NCI-H2227 treated with DMSO at 0.1 percent for 48 hours (cell line): ENCODE measurements around the gene BCL11A.
A peak's percentile ranks its signal among the peaks of the same experiment; 100 is the strongest.

Experiments used
- DNase-seq: peaks from one replicate; lab custom pipeline; 2025; lab: John Stamatoyannopoulos, UW

The BCL11A gene

GRCh38 chr2:60485055-60485454, 68.4 kb downstream of the BCL11A start:
- DNase-seq: no peak

DNA sequence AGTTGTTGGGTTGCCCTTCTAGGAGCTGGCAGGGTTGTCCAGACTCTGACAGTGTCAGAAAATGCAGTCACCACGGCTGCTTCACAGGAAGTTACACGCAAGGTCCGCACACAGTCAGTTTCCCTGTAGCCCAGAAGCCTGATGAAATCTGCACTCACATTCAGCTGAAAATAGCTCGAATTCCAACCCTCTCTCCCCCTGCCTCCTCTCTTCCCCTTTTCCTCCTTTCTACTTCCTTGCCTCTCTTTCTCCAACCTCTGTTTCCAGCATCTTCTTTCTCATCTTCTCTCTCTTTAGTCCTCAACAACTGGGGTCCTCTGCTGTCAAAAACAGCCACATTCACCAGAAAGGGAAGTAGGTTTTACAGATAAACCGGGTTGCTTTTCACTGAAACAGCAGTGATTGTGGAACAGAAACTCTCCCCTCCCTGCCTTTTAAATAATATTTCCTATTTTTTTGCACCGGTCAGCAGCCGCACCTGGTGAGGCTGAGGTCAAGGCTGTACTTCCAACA, 69.3 kb downstream of the BCL11A start:
- DNase-seq: no peak

DNA sequence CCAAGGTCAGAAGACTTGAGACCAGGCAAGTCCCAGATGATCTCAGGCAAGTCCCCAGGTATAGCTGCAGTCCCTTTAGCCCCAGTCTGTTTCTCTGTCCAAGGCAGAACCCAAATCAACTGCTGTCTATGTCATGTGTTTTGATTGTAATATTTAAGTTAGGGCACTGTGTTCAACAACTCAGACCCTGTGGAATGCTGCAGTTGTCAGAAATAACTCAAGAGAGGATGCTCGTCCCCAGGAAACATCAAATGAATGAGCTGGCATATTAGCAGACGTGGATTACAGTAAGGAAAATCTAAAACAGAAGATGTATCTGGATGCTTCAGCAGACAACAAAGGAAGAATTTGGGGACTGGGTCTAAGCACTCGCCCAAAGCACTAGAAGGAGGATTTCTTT, 70.1 kb downstream of the BCL11A start:
- DNase-seq: no peak

- no peak for DNase-seq
Measured at GRCh38 chr2:60482222-60482621, 71.2 kb downstream of the BCL11A start.

- no peak for DNase-seq
Measured at GRCh38 chr2:60481257-60481656, 72.2 kb downstream of the BCL11A start.

GRCh38 chr2:60480089-60480773, 73.2 kb downstream of the BCL11A start:
- DNase-seq: no peak

GRCh38 chr2:60479226-60480088, 74.0 kb downstream of the BCL11A start:
- DNase-seq: no peak

DNA sequence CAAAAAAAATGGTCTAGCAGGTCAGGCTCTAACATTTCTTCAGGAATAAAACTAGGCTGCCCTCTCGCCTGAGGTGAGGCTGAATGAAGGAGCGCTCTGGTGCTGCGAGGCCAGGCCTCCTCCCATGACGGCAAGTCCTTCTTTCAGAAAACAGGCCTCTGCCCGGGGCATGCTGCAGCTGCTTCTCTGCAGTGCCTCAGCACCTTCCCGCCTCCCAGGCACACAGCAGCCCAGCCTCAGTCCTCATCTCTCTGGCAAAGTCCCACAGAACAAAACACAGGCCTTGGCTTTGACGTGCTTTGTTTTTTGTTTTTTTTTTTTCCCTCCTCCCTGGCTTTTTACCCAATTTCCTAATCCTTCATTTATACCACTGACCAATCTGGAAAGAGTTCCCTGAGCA, 74.8 kb downstream of the BCL11A start:
- DNase-seq: no peak

- DNase-seq: no peak
Measured at GRCh38 chr2:60476206-60476954, 77.1 kb downstream of the BCL11A start.

DNA sequence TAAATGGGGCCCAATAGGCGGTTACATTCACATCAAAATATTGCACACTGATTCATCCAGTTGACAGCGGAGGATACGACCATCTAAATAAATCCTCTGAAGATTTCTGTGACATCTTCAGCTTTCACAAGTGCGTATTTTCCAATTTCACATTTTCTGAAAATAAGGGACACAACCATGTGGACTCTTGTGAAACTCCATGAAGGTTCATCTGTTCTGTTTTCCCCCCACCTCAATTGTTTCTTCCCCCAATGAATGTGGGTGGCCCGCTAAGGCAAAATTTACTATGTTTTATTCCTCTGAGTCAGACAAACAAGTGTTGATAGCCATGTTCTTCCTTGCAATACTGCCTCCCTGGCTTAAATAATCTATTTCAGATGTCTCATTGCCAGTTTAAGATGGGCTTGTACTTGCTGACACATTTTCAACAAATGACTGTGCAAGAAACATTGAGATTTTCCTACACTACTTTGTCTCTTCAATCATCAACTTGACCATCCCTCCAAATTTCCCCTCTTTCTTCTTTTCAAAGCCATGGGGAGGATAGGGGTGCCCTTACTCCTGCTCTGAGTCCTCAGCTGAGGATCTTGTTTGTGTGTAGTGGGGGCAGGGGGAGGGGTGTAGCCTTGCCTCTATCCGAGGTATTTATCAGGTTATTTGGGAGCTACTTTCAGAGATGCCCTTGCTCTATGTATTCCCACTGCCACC, 78.2 kb downstream of the BCL11A start:
- DNase-seq: no peak

- DNase-seq: no peak
Measured at GRCh38 chr2:60474301-60474700, 79.2 kb downstream of the BCL11A start.

DNA sequence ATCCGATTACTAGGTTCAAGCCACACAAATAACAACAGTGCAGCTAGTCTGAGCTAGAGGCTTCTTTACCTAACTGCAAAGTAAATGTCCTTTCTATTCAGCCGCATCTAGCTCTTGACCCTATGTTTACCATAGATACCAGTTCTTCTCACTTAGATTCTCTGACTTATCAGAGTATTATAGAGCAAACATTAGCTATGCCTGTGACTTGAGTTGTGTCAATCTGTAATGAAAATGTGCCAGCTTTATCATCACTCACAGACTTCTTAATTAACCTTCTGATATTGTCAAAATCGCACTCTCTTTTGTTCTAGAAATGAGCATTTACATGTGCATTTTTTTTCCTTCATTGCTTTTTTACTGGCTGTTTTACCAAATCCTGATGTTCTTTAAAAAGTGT, 79.9 kb downstream of the BCL11A start:
- DNase-seq: no peak

DNA sequence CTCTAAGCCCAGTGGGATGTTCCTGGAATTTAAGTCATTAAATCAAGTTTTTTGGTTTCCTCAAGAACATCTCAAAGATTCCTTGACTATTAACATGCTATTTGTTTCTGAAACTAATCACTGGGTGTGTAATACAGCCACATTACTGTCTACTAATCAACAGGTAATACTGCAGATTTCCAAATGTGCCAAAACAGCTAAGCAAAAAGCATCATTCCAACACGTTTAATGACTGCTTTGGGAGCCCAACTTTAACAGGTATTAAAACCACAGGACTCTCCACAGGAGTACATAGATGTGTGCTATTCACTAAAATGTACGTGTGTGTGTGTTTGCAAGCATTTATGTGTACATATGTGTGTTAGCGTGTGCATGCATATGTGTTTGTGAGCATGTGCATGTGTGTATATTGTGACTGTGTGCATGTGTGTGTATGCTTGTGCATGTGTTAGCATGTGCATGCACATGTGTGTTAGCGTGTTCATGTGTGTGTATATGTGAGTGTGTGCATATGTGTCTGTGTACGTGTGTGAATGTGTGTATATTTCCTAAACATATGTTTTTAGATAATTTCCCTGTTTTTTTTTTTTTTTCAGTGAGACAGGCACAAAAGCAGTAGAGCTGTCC, 80.7 kb downstream of the BCL11A start:
- no peak for DNase-seq

DNA sequence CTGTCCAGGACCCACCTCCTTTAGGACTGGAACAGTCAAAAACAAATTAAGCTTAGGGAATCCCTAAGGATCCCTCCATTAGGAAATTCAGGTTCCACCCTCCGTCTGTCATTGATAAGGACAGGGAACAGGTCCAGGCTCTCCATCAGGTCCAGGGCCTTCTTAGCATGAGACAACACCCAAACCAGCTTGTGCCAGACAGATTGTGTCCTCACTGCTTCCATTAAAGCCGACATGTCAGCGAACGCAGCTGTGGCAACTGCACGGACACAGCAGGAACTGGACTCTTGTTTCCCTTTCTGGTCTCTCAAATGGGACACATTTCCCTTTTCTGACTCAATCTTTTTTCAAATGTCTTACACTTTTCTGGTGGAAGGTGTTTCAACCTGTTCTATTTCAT, 81.4 kb downstream of the BCL11A start:
- DNase-seq: no peak

GRCh38 chr2:60470340-60470739, 83.1 kb downstream of the BCL11A start:
- DNase-seq: no peak

- no peak for DNase-seq
Measured at GRCh38 chr2:60469536-60470317, 83.7 kb downstream of the BCL11A start.

GRCh38 chr2:60468382-60469085, 84.9 kb downstream of the BCL11A start:
- DNase-seq: no peak

DNA sequence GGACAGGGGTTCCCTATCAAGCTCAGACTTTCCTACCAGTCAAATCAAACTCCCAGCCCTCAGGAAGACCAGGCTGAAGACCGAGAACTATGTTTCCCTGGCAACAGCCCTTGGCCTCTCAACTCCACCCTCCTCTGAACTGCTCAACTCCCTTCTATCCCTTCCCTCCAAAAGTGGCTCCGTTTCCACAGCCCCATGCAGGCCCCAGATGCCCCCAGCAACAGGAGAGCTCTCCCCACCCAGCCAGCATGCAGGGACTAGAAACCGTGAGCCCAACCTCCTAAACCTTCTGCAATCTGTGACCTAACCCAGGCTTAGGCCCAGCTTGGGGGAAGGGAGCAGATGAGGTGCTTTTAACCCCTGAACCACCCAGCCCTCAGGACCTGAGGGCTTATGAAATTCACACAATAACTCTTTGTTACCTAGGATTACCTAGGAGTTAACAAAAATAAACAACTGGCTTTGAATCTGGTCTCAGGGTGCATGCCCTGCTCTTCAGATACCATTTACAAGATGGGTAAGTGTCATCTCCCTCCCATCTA, 87.2 kb downstream of the BCL11A start:
- DNase-seq: no peak

DNA sequence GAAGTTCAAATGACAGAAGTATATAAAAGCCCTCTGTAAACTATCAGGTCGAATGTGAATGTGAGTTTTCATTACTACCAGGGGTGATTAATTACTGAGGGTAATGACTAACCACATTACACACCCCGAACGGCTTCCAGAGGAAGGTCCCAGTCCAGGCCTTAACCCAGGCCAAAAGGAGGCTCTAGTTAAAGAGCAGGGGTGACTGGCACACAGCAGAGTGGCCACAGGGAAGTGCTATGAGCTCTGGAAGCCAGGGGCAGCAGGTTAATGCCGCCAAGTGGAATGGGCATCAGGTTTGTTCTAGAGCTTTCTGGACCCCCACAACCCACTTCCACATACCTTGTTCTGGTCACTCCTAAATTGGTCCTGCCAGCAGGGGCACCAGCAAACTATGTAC, 87.7 kb downstream of the BCL11A start:
- no peak for DNase-seq

DNA sequence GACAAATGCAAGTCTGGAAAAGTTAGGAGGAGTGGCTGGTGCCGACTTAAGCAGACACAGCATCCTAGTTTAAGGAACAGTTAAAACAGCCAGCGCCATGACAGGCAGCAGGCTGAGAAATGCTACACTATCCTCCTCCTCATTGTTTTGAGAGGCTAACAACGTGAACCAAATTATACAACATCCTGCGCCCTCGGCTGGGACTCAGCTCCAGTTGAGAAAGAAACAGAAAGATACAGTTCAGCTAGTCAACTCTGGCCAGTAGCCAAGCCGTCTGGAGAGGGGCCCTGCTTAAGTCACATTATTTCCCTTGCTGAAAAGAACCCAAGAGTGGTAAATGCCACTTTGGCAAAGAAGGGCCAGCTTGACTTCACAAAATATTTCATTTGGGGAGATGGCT, 90.2 kb downstream of the BCL11A start:
- DNase-seq: peak; percentile 54
